Upper lobe of left lung (tissue), 4 donors: Measurements from ENCODE around the gene MT1HL1.

Experiments used
- EP300 ChIP-seq, 4 donors: sonication (generic); formaldehyde crosslinking; IDR thresholded peaks; one replicate each; pipeline ENCODE4 v1.5.1; 2017; ENCODE audit warnings: antibody characterized with exemption in 4 of 4, control low read depth in 2 of 4
- POLR2A ChIP-seq, 4 donors: fragments of 450-650 bp; IDR thresholded peaks; one replicate each; pipeline ENCODE4 v1.5.1; 2016 to 2017; ENCODE audit warnings: antibody characterized with exemption in 4 of 4, mild to moderate bottlenecking in 2 of 4
- POLR2AphosphoS5 ChIP-seq, 2 donors: sonication (generic); formaldehyde crosslinking; IDR thresholded peaks; one replicate each; pipeline ENCODE4 v1.5.1; 2017; ENCODE audit warnings: antibody characterized with exemption in 2 of 2
- TF ChIP-seq, protein P1 (sequence below), 6 experiments: fragments of 450-650 bp in 4 of 6; fragments of 200-600 bp in 2 of 6; sonication (generic) in 2 of 6; IDR thresholded peaks; one replicate each; pipeline ENCODE4 v1.5.1; 2016 to 2019; ENCODE audit warnings: antibody characterized with exemption in 6 of 6

DNA sequence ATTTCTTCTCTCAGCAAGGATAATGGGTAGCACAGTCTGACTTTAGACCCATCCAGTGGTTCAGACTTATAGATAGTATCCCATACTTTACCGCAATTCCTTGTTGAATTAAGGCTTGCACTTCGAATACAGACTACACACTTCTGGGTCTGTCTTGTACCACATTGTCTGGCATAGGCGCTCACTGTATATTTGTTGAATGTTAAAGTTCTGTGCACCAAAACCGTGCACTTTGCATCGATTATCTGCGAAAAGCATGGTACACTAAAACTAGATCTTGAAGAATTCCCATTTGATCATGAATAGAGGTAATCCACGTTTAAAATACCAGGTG is 37.2 kb upstream of the MT1HL1 start:
- TF ChIP-seq, protein P1, sequence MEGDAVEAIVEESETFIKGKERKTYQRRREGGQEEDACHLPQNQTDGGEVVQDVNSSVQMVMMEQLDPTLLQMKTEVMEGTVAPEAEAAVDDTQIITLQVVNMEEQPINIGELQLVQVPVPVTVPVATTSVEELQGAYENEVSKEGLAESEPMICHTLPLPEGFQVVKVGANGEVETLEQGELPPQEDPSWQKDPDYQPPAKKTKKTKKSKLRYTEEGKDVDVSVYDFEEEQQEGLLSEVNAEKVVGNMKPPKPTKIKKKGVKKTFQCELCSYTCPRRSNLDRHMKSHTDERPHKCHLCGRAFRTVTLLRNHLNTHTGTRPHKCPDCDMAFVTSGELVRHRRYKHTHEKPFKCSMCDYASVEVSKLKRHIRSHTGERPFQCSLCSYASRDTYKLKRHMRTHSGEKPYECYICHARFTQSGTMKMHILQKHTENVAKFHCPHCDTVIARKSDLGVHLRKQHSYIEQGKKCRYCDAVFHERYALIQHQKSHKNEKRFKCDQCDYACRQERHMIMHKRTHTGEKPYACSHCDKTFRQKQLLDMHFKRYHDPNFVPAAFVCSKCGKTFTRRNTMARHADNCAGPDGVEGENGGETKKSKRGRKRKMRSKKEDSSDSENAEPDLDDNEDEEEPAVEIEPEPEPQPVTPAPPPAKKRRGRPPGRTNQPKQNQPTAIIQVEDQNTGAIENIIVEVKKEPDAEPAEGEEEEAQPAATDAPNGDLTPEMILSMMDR (IDR thresholded peaks at IDR 0.05) = no peak
- TF ChIP-seq EP300 (IDR thresholded peaks at IDR 0.05) (no peak), POLR2A (IDR thresholded peaks at IDR 0.05) (no peak), POLR2AphosphoS5 (IDR thresholded peaks at IDR 0.05) (no peak)
